ENCODE results near the gene ARG2.

Gene ARG2

DNA sequence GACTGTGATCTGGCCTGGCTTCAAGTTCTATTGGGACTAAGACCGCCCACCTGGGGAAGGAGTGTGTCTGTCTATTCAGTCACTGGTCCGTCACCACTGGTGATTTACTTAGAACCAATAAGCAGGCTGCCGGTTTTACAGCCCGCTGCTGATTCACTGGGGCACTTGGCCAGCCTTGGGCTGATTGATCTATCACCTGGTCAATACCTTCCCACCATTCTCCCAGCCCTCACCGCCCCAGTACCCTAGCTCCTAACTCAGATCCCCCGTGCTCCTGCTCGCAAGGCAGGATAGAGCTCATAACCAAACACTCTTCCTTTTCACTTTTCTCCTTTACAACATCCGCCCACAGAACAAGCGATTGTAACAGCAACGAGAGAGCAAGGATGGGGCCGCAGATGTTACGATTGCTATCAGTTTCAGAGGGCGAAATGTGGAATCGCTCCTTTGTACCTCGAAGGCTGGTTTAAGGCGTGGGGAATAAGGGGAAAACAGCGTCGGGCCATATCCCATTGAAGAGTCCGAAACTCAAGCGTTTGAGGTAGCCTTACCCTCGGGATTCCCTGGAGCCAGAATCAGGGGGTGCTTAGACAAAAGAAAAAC, 75.2 kb downstream of the ARG2 start:
- peak overlapping the region; percentile 77 for H3K4me3 ChIP-seq (ENCODE audit: low read length)
- under 1% methylated on average over 21 of the region's 21 CpGs for WGBS
- peak overlapping the region; percentile 52 for H3K27ac ChIP-seq (ENCODE audit: low read depth, low read length)
- no peaks in the 10 kb centered on the region for H3K9me3 ChIP-seq (ENCODE audit: insufficient read depth, low read depth, low read length)
- 0 out of 2 replicates have a peak, but pooled peaks cover 5% of the 10 kb centered on the region for H3K4me1 ChIP-seq (ENCODE audit: insufficient read depth, low read length)
- H3K9ac ChIP-seq (ENCODE audit: low read depth, low read length), result peak overlapping the region; percentile 78
- peaks cover 7% of the 10 kb centered on the region; the same call in 1 of the 2 replicates for H3K27me3 ChIP-seq (ENCODE audit: insufficient read depth, low read length)
- peaks cover 35% of the 10 kb centered on the region for H3K36me3 ChIP-seq (ENCODE audit: insufficient read depth, low read length)

GRCh38 chr14:67695394-67695949, 75.8 kb downstream of the ARG2 start, which contains the start of gene RDH11:
RDH11 (minus strand) TSS chr14:67695764; CDS start chr14:67695703, 61 bp downstream.
- H3K4me1 ChIP-seq (ENCODE audit: insufficient read depth, low read length), result 0 out of 2 replicates have a peak, but pooled peaks cover 5% of the 10 kb centered on the region
- H3K27ac ChIP-seq (ENCODE audit: low read depth, low read length), result peak within 1 kb of the TSS; percentile 52
- WGBS, result under 1% methylated on average over 25 of the region's 25 CpGs
- peak within 1 kb of the TSS; percentile 77 for H3K4me3 ChIP-seq (ENCODE audit: low read length)
- peaks cover 29% of the 10 kb centered on the region for H3K36me3 ChIP-seq (ENCODE audit: insufficient read depth, low read length)
- peak within 1 kb of the TSS; percentile 78 for H3K9ac ChIP-seq (ENCODE audit: low read depth, low read length)
- peaks cover 7% of the 10 kb centered on the region; the same call in 1 of the 2 replicates for H3K27me3 ChIP-seq (ENCODE audit: insufficient read depth, low read length)
- no peaks in the 10 kb centered on the region for H3K9me3 ChIP-seq (ENCODE audit: insufficient read depth, low read depth, low read length)

- no peaks in the 10 kb centered on the region for H3K9me3 ChIP-seq (ENCODE audit: insufficient read depth, low read depth, low read length)
- H3K27me3 ChIP-seq (ENCODE audit: insufficient read depth, low read length), result peaks cover 7% of the 10 kb centered on the region; the same call in 1 of the 2 replicates
- 93% methylated on average over 4 of the region's 4 CpGs for WGBS
- H3K4me1 ChIP-seq (ENCODE audit: insufficient read depth, low read length), result 0 out of 2 replicates have a peak, but pooled peaks cover 5% of the 10 kb centered on the region
- no peak overlapping the region for H3K4me3 ChIP-seq (ENCODE audit: low read length)
- H3K36me3 ChIP-seq (ENCODE audit: insufficient read depth, low read length), result peaks cover 14% of the 10 kb centered on the region
- H3K9ac ChIP-seq (ENCODE audit: low read depth, low read length), result no peak overlapping the region
- no peak overlapping the region for H3K27ac ChIP-seq (ENCODE audit: low read depth, low read length)
Measured at GRCh38 chr14:67697006-67697405, 77.3 kb downstream of the ARG2 start.

GRCh38 chr14:67698179-67698578, 78.5 kb downstream of the ARG2 start:
- no peak overlapping the region for H3K27ac ChIP-seq (ENCODE audit: low read depth, low read length)
- no peak overlapping the region for H3K9ac ChIP-seq (ENCODE audit: low read depth, low read length)
- peaks cover 7% of the 10 kb centered on the region; the same call in 1 of the 2 replicates for H3K27me3 ChIP-seq (ENCODE audit: insufficient read depth, low read length)
- H3K4me1 ChIP-seq (ENCODE audit: insufficient read depth, low read length), result 0 out of 2 replicates have a peak, but pooled peaks cover 5% of the 10 kb centered on the region
- H3K9me3 ChIP-seq (ENCODE audit: insufficient read depth, low read depth, low read length), result no peaks in the 10 kb centered on the region
- no peak overlapping the region for H3K4me3 ChIP-seq (ENCODE audit: low read length)
- WGBS, result 86% methylated on average over 1 of the region's 1 CpG
- peaks cover 2% of the 10 kb centered on the region for H3K36me3 ChIP-seq (ENCODE audit: insufficient read depth, low read length)

Data from HUES64 (cell line).